Uterus (tissue), 2 donors: Measurements from ENCODE around the gene TMEM266.

Source experiments
- CTCF ChIP-seq, 4 experiments: fragments of 200-600 bp in 2 of 4; fragments of 450-650 bp in 2 of 4; sonication (generic) in 2 of 4; IDR thresholded peaks; one replicate each; pipeline ENCODE4 v1.5.1; 2016 to 2019; ENCODE audit warnings: antibody characterized with exemption in 4 of 4, mild to moderate bottlenecking in 2 of 4, moderate library complexity in 1 of 4
- POLR2A ChIP-seq, 2 donors: fragments of 450-650 bp; IDR thresholded peaks; one replicate each; pipeline ENCODE4 v1.6.1; 2016; ENCODE audit warnings: antibody characterized with exemption in 2 of 2, mild to moderate bottlenecking in 1 of 2, moderate library complexity in 1 of 2

GRCh38 chr15:76139368-76140073 lies 79.7 kb downstream of the TMEM266 start:
- no peak for TF ChIP-seq POLR2A (IDR thresholded peaks at IDR 0.05)
- TF ChIP-seq CTCF (IDR thresholded peaks at IDR 0.05) = peak; percentile 61 to 78 (median 75)
